Loucy (cell line): ENCODE measurements around the gene ETV5.

Experiments
- H2AFZ ChIP-seq: fragments of 200-600 bp; sonication (generic); 2 replicates; pipeline ENCODE4 v1.6.0; 2016; ENCODE audit warnings: antibody characterized with exemption, mild to moderate bottlenecking, low read length, moderate library complexity
- H3F3A ChIP-seq: fragments of 200-600 bp; 2 replicates; pipeline ENCODE4 v1.6.0; 2016; ENCODE audit warnings: antibody characterized with exemption, low read depth, mild to moderate bottlenecking
- H3K27me3 ChIP-seq: fragments of 200-600 bp; sonication (generic); 2 replicates; pipeline ENCODE4 v1.6.1; 2014; ENCODE audit warnings: low read length, mild to moderate bottlenecking; ENCODE audit not compliant: insufficient read depth, poor library complexity, severe bottlenecking
- H3K36me3 ChIP-seq: fragments of 200-600 bp; sonication (generic); 2 replicates; pipeline ENCODE4 v1.6.1; 2016; ENCODE audit warnings: low read length; ENCODE audit not compliant: insufficient read depth
- H3K4me1 ChIP-seq: fragments of 200-600 bp; sonication (generic); 2 replicates; pipeline ENCODE4 v1.5.1; 2014; ENCODE audit warnings: low read length, mild to moderate bottlenecking; ENCODE audit not compliant: insufficient read depth, poor library complexity, severe bottlenecking
- H3K4me2 ChIP-seq: fragments of 200-600 bp; sonication (generic); 2 replicates; pipeline ENCODE4 v1.6.0; 2014; ENCODE audit warnings: antibody characterized with exemption, low read length, low read depth, mild to moderate bottlenecking; ENCODE audit not compliant: poor library complexity, severe bottlenecking
- H3K4me3 ChIP-seq: fragments of 200-600 bp; sonication (generic); 2 replicates; pipeline ENCODE4 v1.5.1; 2014; ENCODE audit warnings: low read length, mild to moderate bottlenecking, mixed read lengths; ENCODE audit not compliant: poor library complexity, severe bottlenecking
- H3K79me2 ChIP-seq: fragments of 200-600 bp; sonication (generic); 2 replicates; pipeline ENCODE4 v1.6.1; 2014; ENCODE audit warnings: low read length; ENCODE audit not compliant: insufficient read depth
- H3K9ac ChIP-seq: fragments of 200-600 bp; sonication (generic); 2 replicates; pipeline ENCODE4 v1.6.0; 2014; ENCODE audit warnings: mild to moderate bottlenecking, low read depth, low read length, moderate library complexity; ENCODE audit not compliant: poor library complexity, severe bottlenecking
- H3K9me2 ChIP-seq: fragments of 200-600 bp; sonication (generic); replicated peaks from 2 replicates; pipeline ENCODE4 v1.6.1; 2016; ENCODE audit warnings: low read depth, low read length, mixed read lengths
- H3K9me3 ChIP-seq: fragments of 200-600 bp; sonication (generic); 2 replicates; pipeline ENCODE4 v1.6.1; 2014; ENCODE audit warnings: mild to moderate bottlenecking, antibody characterized with exemption, low read length, low read depth; ENCODE audit not compliant: insufficient read depth
- H4K20me1 ChIP-seq: fragments of 200-600 bp; sonication (generic); 2 replicates; pipeline ENCODE4 v1.6.0; 2014; ENCODE audit warnings: antibody characterized with exemption, low read length, mild to moderate bottlenecking; ENCODE audit not compliant: insufficient read depth, poor library complexity, severe bottlenecking
- EZH2phosphoT487 ChIP-seq: fragments of 200-600 bp; IDR thresholded peaks from 2 replicates; pipeline ENCODE4 v1.6.1; 2018; ENCODE audit warnings: antibody characterized with exemption, mild to moderate bottlenecking, moderate library complexity, borderline replicate concordance
- TF ChIP-seq, protein P1 (sequence below): fragments of 200-600 bp; sonication (generic); conservative IDR thresholded peaks from 2 replicates; pipeline ENCODE4 v1.5.1; 2014; ENCODE audit warnings: mild to moderate bottlenecking, antibody characterized with exemption, low read length

Gene ETV5

GRCh38 chr3:186060222-186060621, 48.7 kb downstream of the ETV5 start:
- TF ChIP-seq, protein P1, sequence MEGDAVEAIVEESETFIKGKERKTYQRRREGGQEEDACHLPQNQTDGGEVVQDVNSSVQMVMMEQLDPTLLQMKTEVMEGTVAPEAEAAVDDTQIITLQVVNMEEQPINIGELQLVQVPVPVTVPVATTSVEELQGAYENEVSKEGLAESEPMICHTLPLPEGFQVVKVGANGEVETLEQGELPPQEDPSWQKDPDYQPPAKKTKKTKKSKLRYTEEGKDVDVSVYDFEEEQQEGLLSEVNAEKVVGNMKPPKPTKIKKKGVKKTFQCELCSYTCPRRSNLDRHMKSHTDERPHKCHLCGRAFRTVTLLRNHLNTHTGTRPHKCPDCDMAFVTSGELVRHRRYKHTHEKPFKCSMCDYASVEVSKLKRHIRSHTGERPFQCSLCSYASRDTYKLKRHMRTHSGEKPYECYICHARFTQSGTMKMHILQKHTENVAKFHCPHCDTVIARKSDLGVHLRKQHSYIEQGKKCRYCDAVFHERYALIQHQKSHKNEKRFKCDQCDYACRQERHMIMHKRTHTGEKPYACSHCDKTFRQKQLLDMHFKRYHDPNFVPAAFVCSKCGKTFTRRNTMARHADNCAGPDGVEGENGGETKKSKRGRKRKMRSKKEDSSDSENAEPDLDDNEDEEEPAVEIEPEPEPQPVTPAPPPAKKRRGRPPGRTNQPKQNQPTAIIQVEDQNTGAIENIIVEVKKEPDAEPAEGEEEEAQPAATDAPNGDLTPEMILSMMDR: no peak
- peak; percentile 91 for TF ChIP-seq EZH2phosphoT487
- Histone ChIP-seq H3K4me2 (peak overlapping the region; percentile 80), H3K9me3 (no peaks in the 10 kb centered on the region), H3K4me1 (peaks cover 85% of the 10 kb centered on the region), H2AFZ (no peak overlapping the region), H4K20me1 (no peaks in the 10 kb centered on the region), H3F3A (peaks cover 10% of the 10 kb centered on the region; the same call in 1 of the 2 replicates), H3K9me2 (no peaks in the 10 kb centered on the region), H3K27me3 (no peaks in the 10 kb centered on the region), H3K4me3 (peak overlapping the region; percentile 62), H3K9ac (peak overlapping the region; percentile 74), H3K79me2 (peaks cover 35% of the 10 kb centered on the region), H3K36me3 (no peaks in the 10 kb centered on the region)

- no peaks in the 10 kb centered on the region for H3K9me2 ChIP-seq
- H2AFZ ChIP-seq: no peak overlapping the region
- H3K79me2 ChIP-seq: peaks cover 35% of the 10 kb centered on the region
- peaks cover 10% of the 10 kb centered on the region; the same call in 1 of the 2 replicates for H3F3A ChIP-seq
- H3K27me3 ChIP-seq: no peaks in the 10 kb centered on the region
- H3K9me3 ChIP-seq: no peaks in the 10 kb centered on the region
- peak overlapping the region; percentile 74 for H3K9ac ChIP-seq
- peak overlapping the region; percentile 70 for H3K4me2 ChIP-seq
- TF ChIP-seq, protein P1: no peak
- no peak for TF ChIP-seq EZH2phosphoT487
- H3K4me3 ChIP-seq: peak overlapping the region; percentile 62
- peaks cover 85% of the 10 kb centered on the region for H3K4me1 ChIP-seq
- H4K20me1 ChIP-seq: no peaks in the 10 kb centered on the region
- H3K36me3 ChIP-seq: no peaks in the 10 kb centered on the region; the same call in 1 of the 2 replicates
These were observed 49.7 kb downstream of the ETV5 start for GRCh38 chr3:186059192-186059591.

- Histone ChIP-seq H3K9ac (peak overlapping the region; percentile 31), H3F3A (peaks cover 10% of the 10 kb centered on the region; the same call in 1 of the 2 replicates), H3K9me2 (no peaks in the 10 kb centered on the region), H2AFZ (no peak overlapping the region), H3K4me1 (peaks cover 85% of the 10 kb centered on the region), H3K36me3 (no peaks in the 10 kb centered on the region; the same call in 1 of the 2 replicates), H3K27me3 (no peaks in the 10 kb centered on the region), H3K9me3 (no peaks in the 10 kb centered on the region), H3K79me2 (peaks cover 32% of the 10 kb centered on the region), H4K20me1 (no peaks in the 10 kb centered on the region), H3K4me2 (peak overlapping the region; percentile 22), H3K4me3 (peak overlapping the region; percentile 16)
- TF ChIP-seq EZH2phosphoT487: no peak
- TF ChIP-seq, protein P1: no peak
These were observed 50.7 kb downstream of the ETV5 start for GRCh38 chr3:186058225-186058624.
